DOHH2 (cell line): ENCODE measurements around the gene ITCH.

Experiments used
- CTCF ChIP-seq: fragments of 200-600 bp; sonication (generic); IDR thresholded peaks from one replicate; pipeline ENCODE4 v1.5.1; 2014; ENCODE audit warnings: antibody characterized with exemption, mild to moderate bottlenecking, low read depth, low read length; ENCODE audit not compliant: poor library complexity, severe bottlenecking
- EZH2phosphoT487 ChIP-seq: fragments of 200-600 bp; sonication (generic); IDR thresholded peaks from 2 replicates; pipeline ENCODE4 v1.6.1; 2017; ENCODE audit warnings: borderline replicate concordance, mild to moderate bottlenecking, antibody characterized with exemption, low read length, moderate library complexity, mixed read lengths

GRCh38 chr20:34355427-34355826, 7.6 kb upstream of the ITCH start:
- TF ChIP-seq CTCF: no peak
- no peak for TF ChIP-seq EZH2phosphoT487
